Hematopoietic multipotent progenitor cell treated with erythropoietin and hydrocortisone succinate and interleukin-3 and kit ligand, for 8 days (in vitro differentiated cells): ENCODE data around the gene PLEKHJ1.

Source experiments
- DNase-seq: peaks from one replicate; pipeline ENCODE4 v3.0.0-alpha.2; 2015

The PLEKHJ1 gene

DNA sequence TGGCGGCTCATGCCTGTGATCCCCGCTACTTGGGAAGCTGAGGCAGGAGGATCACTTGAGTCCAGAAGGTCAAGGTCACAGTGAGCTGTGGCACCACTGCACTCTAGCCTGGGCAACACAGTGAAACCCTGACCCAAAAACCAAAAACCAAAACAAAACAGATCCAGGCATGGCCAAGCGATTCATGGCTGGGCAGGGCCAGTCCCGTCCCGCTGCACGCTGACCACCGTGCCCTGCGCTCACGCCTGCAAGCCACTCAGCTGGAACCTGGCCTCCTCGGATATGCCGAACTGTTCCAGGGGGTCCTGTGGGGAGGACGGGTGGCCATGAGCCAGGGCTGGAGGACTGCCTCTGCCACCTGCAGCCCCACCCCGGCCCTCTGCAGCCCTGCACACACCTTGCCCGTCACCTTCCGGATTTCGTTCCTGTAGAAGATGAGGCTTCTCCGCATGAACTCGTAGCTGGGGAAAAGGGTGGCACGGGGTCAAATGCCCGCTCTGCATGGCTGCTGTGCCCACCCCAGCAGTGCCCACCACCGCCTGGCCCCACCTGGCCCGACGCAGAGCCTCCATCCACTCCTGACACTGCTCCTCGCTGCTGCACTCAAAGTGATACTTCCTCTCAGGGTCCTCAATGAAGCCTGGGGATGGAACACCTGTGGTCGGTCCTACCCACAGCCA, 2.4 kb downstream of the PLEKHJ1 start:
- no peak for DNase-seq

- no peak for DNase-seq
These were observed 3.6 kb downstream of the PLEKHJ1 start for GRCh38 chr19:2232286-2233151.

DNA sequence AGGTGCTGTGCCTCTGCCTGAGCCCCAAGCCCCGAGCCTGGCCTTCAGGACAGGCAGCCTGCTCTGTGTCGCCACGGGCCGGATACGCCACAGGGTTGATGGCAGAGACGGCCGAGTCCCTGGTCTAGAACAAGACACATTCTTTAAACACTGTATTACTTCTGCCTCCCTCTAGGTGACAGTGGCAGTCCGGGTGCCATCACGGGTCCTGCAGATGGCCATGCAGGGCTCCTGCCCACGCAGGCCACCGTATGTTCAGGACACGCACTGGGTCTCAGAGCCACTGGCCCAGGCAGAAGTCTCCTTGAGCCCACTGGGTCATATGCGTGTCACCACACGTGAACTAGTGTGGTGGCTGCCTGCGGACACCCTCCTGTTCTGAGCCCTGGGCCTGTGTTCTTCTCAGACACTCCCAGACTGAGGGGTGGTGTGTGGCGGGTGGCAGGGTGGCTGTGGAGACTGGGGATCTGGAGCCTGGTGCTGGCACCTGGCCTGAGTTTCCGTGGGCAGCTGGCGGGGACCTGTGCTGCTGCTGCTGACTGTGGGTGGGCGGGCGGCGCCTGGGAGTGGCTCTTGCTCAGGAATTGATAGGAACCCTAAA, 4.4 kb downstream of the PLEKHJ1 start:
- peak; percentile 56 for DNase-seq

- no peak for DNase-seq
These were observed 5.2 kb downstream of the PLEKHJ1 start for GRCh38 chr19:2230807-2231533.

- no peak for DNase-seq
These were observed 6.0 kb downstream of the PLEKHJ1 start for GRCh38 chr19:2230033-2230531.

- DNase-seq = no peak
These were observed 6.8 kb downstream of the PLEKHJ1 start for GRCh38 chr19:2229103-2230032.

DNA sequence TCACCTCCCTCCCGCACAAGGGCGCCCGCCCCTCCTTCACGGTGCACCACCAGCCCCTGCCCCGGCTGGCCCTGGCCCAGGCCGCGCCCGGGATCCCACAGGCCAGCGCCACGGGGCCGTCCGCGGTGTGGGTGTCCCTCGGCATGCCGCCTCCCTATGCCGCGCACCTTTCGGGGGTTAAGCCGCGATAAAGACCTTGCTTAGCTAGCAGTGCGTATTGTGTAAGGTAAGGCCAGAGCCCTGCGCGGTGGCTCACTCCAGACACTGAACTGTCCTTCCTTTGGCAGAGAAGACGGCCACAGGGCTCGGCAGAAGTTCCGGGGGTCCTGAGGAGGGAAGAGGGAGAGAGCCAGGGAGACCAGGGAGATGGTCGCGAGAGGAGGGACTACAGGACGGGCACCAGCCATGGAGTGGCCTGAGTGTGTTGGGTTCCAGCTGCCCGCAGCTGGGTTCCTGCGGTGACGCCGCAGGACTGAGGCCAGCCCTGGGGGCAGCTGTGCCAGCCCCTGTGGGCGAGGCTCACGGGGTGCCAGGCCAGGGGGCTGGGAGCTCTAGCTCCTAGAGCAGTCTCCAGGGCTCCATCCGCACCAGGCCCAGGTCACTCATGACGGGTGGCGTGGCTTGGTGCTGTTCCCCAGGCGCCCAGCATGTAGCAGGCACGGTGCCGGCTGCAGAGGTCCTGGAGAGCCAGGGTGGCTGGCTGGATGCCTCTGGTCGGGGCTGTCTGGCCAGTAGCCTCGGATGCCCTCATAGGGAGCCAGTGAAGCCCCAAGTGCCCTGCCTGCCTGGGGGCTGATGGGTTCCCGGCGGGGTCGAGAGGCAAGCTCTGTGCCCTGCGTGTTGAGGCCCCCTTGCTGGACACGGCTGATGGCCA, 7.7 kb downstream of the PLEKHJ1 start:
- DNase-seq = no peak

GRCh38 chr19:2227415-2228156, 8.5 kb downstream of the PLEKHJ1 start:
- DNase-seq = no peak

DNA sequence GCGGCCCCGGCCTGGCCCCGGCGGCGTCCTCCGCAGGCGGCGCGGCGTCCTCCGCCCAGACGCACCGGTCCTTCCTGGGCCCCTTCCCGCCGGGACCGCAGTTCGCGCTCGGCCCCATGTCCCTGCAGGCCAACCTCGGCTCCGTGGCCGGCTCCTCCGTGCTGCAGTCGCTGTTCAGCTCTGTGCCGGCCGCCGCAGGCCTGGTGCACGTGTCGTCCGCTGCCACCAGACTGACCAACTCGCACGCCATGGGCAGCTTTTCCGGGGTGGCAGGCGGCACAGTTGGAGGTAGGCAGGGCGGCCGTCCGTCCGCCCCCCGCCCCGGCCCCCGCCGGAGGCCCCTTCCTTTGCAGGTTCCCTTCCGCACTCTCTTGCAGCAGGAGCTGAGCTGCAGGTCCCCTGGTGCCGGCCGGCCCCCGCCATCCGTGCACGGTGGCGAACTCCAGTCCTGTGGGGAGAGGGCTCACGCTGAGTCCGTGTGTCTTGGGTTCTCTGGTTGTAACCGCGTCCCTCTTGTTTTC, 9.2 kb downstream of the PLEKHJ1 start:
- no peak for DNase-seq

- no peak for DNase-seq
These were observed 9.9 kb downstream of the PLEKHJ1 start for GRCh38 chr19:2226051-2226839.

- no peak for DNase-seq
These were observed 10.6 kb downstream of the PLEKHJ1 start for GRCh38 chr19:2225415-2226050.

DNA sequence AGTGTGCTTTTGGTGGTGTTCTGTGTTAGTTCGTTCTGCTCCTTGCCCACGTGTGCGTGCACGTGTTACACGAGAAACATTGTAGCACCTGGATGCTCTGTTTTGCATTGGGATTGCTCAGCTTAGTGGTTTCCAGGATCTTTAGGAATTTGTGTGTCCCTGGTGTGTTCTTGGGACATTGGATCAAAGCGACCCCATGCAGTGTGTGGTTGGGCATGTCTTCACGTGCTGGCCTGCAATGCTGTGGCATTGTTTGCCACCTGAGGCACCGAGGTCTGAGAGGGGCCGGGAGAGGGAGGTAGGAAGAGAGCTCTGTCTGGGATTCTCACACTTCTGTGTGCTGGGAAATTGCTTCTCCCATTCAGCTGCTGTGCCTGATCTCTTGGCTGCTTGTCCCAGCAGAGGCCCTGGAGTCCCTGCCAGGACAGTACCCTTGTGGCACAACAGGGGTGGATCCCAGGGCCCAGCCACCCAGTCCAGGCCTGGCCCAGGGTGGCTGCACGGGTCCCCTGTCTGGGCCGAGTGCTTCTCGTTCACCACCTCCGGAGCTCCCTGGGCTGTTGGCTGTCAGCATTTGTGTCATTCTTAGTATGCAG, 11.3 kb downstream of the PLEKHJ1 start:
- DNase-seq = no peak

DNA sequence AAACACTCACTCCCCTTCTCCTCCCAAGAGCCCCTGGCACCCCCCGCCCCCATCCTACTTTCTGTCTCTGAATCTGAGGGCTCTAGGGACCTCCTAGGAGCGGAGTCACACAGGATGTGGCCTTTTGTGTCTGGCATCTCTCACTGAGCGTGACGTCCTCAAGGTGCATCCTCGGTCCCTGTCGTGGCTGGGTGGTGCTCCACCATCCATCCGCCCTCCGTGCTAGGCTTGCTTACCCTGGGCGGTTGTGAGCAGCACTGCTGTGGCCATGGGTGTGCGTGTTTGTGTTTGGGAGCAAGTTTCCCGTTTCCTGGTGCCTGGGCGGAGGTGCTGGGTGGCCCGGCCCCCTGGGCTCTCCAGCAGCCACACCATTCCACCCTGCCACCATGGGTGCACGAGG, 12.2 kb downstream of the PLEKHJ1 start:
- no peak for DNase-seq

- no peak for DNase-seq
These were observed 12.7 kb downstream of the PLEKHJ1 start for GRCh38 chr19:2223391-2223790.

DNA sequence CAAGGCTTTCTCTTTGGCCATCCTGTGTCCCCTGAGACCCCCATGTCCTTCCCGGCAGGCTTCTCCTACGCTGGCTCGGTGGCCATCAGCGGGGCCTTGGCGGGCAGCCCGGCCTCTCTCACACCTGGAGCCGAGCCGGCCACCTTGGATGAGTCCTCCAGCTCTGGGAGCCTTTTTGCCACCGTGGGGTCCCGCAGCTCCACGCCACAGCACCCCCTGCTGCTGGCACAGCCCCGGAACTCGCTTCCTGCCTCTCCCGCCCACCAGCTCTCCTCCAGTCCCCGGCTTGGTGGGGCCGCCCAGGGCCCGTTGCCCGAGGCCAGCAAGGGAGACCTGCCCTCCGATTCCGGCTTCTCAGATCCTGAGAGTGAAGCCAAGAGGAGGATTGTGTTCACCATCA, 14.2 kb downstream of the PLEKHJ1 start:
- DNase-seq = no peak

GRCh38 chr19:2221250-2221831, 14.8 kb downstream of the PLEKHJ1 start:
- DNase-seq = no peak

GRCh38 chr19:2219726-2220125, 16.4 kb downstream of the PLEKHJ1 start:
- DNase-seq = no peak

- DNase-seq = no peak
These were observed 18.5 kb downstream of the PLEKHJ1 start for GRCh38 chr19:2217591-2217990.
